ENCODE data around the gene TSPYL1. TPM values are rescaled to one million over a fixed set of nuclear protein-coding genes. Genes with fewer than 3 reads are reported as not detected.
"Not testable (repeated sequence)": the region's sequence is repeated elsewhere in the genome, so short reads cannot be mapped to it uniquely, and the experiment has no call there.

TSPYL1 gene
- total and polyA plus RNA-seq, 8 donors, result 2.9 to 77.1 (median 28.2) TPM

GRCh38 chr6:116287689-116288282 lies 8.1 kb upstream of the TSPYL1 start:
- no peaks in the 10 kb centered on the region for H3K27me3 ChIP-seq
- TF ChIP-seq, protein P1, sequence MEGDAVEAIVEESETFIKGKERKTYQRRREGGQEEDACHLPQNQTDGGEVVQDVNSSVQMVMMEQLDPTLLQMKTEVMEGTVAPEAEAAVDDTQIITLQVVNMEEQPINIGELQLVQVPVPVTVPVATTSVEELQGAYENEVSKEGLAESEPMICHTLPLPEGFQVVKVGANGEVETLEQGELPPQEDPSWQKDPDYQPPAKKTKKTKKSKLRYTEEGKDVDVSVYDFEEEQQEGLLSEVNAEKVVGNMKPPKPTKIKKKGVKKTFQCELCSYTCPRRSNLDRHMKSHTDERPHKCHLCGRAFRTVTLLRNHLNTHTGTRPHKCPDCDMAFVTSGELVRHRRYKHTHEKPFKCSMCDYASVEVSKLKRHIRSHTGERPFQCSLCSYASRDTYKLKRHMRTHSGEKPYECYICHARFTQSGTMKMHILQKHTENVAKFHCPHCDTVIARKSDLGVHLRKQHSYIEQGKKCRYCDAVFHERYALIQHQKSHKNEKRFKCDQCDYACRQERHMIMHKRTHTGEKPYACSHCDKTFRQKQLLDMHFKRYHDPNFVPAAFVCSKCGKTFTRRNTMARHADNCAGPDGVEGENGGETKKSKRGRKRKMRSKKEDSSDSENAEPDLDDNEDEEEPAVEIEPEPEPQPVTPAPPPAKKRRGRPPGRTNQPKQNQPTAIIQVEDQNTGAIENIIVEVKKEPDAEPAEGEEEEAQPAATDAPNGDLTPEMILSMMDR (IDR thresholded peaks at IDR 0.05), result peak in 5 of 7 experiments; percentile 53 to 92 (median 84)
- TF ChIP-seq POLR2AphosphoS5 (IDR thresholded peaks at IDR 0.05), result no peak
- 82 to 96% (median 91%) methylated on average over 2 of the region's 2 CpGs for WGBS, 5 donors
- H3K27ac ChIP-seq, result no peak overlapping the region
- H3K9me3 ChIP-seq, result no peaks in the 10 kb centered on the region
- no peaks in the 10 kb centered on the region for H3K36me3 ChIP-seq
- no peaks in the 10 kb centered on the region for H3K4me1 ChIP-seq
- intact Hi-C loops (cut with DNase I; ENCODE audit: low total_unique reads), result no loop called here
- H3K4me3 ChIP-seq, result no peak overlapping the region
- DNase-seq, result peak in 1 of 2 donors; percentile 60

- WGBS, 5 donors, result 85 to 89% (median 88%) methylated on average over 1 of the region's 1 CpG
- Histone ChIP-seq H3K9me3 (no peaks in the 10 kb centered on the region), H3K4me1 (peaks cover 0 to under 1% (median 0%) of the 10 kb centered on the region in 4 donors), H3K27me3 (no peaks in the 10 kb centered on the region), H3K36me3 (no peaks in the 10 kb centered on the region), H3K27ac (no peak overlapping the region), H3K4me3 (no peak overlapping the region)
- intact Hi-C loops (cut with DNase I; ENCODE audit: low total_unique reads), result no loop called here
- no peak for DNase-seq
- TF ChIP-seq POLR2A (IDR thresholded peaks at IDR 0.05) (no peak), POLR2AphosphoS5 (IDR thresholded peaks at IDR 0.05) (no peak), EP300 (IDR thresholded peaks at IDR 0.05) (no peak)
- TF ChIP-seq, protein P1 (IDR thresholded peaks at IDR 0.05), result no peak
Observed at GRCh38 chr6:116286773-116287358, 7.1 kb upstream of the TSPYL1 start.

- 83 to 98% (median 94%) methylated on average over 4 of the region's 4 CpGs for WGBS, 5 donors
- intact Hi-C loops (cut with DNase I; ENCODE audit: low total_unique reads); H3K4me3 ChIP-seq: not testable (repeated sequence)
Observed at GRCh38 chr6:116284984-116285383, 5.3 kb upstream of the TSPYL1 start.

GRCh38 chr6:116283191-116283590 lies 3.5 kb upstream of the TSPYL1 start:
- no peak for DNase-seq
- Histone ChIP-seq H3K4me3 (no peak overlapping the region), H3K36me3 (peaks cover 0 to 3% (median 1%) of the 10 kb centered on the region in 4 donors), H3K27ac (no peak overlapping the region), H3K27me3 (no peaks in the 10 kb centered on the region), H3K9me3 (no peaks in the 10 kb centered on the region), H3K4me1 (peaks cover 11 to 24% (median 18%) of the 10 kb centered on the region in 4 donors)
- WGBS, 5 donors, result 74 to 92% (median 80%) methylated on average over 1 of the region's 1 CpG
- intact Hi-C loops (cut with DNase I; ENCODE audit: low total_unique reads), result no loop called here
- no peak for TF ChIP-seq EP300 (IDR thresholded peaks at IDR 0.05)
- TF ChIP-seq POLR2AphosphoS5 (IDR thresholded peaks at IDR 0.05), result no peak
- no peak for TF ChIP-seq POLR2A (IDR thresholded peaks at IDR 0.05)
- TF ChIP-seq, protein P1 (IDR thresholded peaks at IDR 0.05), result no peak

More at GRCh38 chr6:116284984-116285383, 5.3 kb upstream of the TSPYL1 start:
- peaks cover 5 to 16% (median 12%) of the 10 kb centered on the region in 4 donors for H3K4me1 ChIP-seq
- H3K36me3 ChIP-seq, DNase-seq, H3K27me3 ChIP-seq, H3K9me3 ChIP-seq, H3K27ac ChIP-seq: not testable (repeated sequence)

DNA sequence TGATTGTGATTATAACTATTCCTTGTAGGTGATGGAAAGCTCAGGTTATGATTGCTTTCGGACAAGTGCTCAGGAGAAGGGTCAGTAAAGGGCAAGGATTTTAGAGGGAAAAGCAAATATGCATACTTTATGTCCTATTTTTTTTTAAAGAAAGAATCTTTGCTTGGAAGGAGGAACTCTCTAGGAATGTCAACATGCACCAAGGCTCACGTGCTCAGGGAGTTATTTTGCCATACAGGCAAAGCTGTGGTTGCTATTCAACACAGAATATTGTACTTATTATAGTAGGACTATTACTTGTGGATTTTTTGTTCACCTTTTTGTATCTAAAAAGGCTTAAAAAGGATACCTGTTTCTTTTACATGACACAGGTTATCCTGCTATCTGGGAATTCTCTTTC lies 3.0 kb upstream of the TSPYL1 start:
- TF ChIP-seq EP300 (IDR thresholded peaks at IDR 0.05), result no peak
- no peak for TF ChIP-seq POLR2A (IDR thresholded peaks at IDR 0.05)
- TF ChIP-seq, protein P1 (IDR thresholded peaks at IDR 0.05), result no peak
- no peak for TF ChIP-seq POLR2AphosphoS5 (IDR thresholded peaks at IDR 0.05)
- peaks cover 16 to 29% (median 22%) of the 10 kb centered on the region in 4 donors for H3K4me1 ChIP-seq
- H3K27me3 ChIP-seq, result no peaks in the 10 kb centered on the region
- no peak overlapping the region for H3K4me3 ChIP-seq
- no peaks in the 10 kb centered on the region for H3K9me3 ChIP-seq
- no peak overlapping the region for H3K27ac ChIP-seq
- peaks cover 0 to 6% (median 3%) of the 10 kb centered on the region in 4 donors for H3K36me3 ChIP-seq
- no peak for DNase-seq
- intact Hi-C loops (cut with DNase I; ENCODE audit: low total_unique reads), result no loop called here
- WGBS, 5 donors, result 43 to 72% (median 50%) methylated on average over 2 of the region's 2 CpGs
